ENCODE measurements around the gene PPIE.
A peak's percentile ranks its signal among the peaks of the same experiment; 100 is the strongest.

Gene PPIE

DNA sequence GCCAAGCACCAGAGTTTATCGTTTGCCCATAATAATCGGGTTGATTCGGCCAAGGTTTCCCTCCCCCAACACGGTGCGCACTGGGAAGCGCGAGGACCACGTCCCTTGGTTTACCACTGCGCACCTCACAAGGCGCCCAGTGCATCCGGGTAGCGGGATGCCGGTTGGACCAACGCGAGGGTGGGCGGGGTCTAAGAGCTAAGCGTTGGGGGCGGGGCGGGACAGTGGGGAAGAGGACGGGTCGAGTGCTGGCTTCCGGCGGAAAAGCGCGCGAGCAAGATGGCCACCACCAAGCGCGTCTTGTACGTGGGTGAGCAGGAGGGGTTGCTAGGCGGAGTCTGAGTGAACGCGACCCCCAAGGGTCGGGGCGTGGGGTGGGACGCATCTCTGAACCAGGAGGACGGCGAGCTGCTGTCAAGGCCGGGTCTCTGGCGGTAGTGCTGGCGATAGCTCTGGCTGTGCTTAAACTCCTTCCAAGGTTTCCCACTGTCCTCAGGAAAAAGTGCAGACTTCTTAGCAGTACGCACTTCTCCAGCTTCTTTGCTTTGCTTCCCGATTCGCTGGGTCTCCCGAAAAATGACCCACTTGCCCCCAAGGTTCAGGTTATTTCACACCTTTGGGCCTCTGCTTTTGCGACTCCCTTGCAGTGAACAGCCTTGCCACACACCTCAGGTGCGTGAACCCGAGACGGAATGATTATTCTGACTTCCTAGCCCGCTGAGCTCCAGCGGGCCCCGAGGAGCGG, at the start of gene PPIE:
Gene PPIE, plus strand, starts transcription at position 261 of the 745 bp plus-strand sequence. Its CDS starts 19 bp downstream, at position 280.
- DNase-seq (ENCODE audit: low read depth) = peak; percentile 97

DNA sequence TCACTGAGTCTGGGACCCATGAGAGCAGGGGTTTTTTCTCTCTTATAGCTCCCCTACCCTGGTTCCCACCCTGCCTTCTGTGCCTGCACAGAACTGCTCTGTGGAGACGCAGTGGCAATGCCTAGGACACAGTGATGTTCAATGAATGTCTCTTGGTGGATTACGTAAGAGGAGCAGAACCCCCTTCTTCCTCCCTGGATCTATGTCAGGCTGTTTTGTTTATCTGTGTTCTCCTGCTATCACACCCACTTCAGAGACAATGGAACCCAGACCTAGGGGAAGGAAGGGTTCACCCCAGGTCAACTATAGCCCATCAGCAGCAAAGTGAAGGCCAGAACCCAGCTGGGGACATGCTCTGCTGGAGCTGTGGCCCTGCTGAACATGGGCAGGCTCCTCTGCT, 49.5 kb upstream of the PPIE start:
- no peak for DNase-seq (ENCODE audit: low read depth)

DNA sequence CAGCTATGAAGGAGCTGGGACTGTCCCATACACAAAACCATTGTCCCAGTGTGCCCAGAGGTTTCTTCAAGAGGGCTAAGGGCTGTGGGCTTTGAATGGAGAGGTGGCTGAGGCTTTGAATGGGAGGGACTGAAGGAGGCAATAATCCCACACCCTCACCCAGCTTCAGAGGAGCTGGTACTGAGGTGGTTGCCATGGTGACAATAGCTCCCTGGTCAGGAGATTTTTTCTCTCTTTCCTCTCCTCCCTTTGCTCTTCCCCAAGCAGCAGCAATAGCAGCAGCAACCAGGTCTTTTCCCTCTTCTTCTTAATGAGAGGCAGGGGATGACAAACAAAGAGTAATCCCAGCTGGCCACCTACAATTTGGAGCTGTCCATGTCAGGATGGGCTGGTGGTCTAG, 49.0 kb upstream of the PPIE start:
- DNase-seq (ENCODE audit: low read depth) = no peak

DNA sequence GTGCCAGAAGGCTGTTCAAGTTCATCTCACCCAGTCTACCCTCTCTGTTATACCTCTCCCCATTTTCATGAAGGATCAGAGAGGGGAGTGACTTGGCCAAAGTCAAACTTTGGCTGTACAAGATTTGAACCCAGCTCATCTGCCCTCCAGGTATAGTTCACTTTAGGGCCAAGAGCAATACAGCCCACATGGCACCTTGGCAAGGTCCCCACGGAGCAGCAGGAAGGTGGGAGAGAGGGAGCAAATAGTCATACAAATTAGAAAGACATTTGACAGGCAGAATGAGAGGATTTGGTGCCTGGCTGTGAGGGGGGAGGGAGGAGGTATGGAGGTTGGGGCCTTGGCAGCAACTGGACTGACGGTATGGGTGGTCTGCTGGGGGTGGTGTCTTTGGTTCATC, 48.5 kb upstream of the PPIE start:
- DNase-seq (ENCODE audit: low read depth) = no peak

DNA sequence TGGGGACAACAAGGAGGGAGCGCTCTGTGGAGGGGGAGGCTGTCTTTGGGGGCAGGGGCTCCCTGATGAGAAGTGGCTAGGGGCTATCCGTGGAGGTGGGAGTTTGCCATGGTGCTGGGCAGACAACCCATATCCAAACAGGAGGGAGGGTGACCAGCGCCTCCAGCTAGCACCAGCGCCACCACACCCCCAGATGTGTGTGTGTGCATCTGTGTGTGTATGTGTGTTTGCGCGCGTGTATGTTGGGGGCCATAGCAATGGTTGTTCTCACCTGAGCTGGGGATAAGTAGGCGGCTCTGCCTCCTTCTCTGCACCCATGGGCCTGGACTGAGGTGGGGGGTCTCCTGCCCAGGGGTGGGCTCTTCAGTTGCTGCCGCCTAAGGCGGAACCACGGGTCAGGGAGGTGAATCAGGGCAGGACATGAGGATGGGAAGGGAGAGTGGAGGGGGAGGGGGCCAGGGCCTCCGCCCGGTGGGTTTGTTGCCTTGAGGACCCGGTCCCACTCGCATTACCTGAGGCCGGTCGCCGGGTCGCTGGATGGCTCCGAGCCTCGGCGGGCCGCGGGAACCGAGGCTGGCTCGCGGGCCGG, 47.8 kb upstream of the PPIE start:
- DNase-seq (ENCODE audit: low read depth) = no peak

DNA sequence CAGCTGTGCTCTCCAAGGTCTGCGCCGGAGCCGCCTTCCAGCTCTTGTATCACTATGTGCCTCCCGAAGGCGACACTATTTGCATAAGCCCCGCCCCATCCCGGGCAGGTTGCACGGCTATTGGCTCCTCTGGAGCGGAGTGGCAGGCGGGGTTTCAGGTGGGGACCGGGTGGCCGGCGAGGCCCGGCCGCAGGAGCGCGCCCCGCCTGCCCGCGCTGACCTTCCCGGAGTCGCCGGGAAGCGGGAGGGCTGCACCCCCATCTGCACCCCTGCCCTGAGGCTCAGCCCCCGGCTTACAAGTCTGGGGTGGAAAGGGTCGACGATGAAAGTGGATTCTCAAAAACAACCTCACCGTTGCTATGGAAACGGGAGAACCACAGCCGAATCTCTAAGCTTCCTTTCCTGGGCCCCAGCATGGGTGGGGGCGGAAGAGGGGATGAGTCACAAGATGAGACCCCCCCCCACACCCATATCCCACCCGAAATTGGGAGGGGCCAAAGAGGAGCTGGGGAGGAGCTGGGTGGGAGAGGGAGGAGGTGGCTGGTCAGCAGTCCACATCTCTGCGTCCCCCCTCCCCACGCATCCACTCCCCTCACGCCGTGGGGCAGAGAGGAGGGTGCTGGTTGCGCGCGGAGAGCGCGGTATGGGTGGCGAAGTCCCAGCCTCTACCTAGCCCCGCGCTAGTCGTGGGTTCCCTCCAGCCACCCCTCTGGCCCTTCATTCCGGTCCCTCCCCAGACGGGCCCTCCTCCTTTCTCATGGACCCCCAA, 47.1 kb upstream of the PPIE start, which contains the start of gene HPCAL4:
Gene HPCAL4, minus strand, starts transcription at position 51 of the 769 bp plus-strand sequence. CDS start 6,830 bp downstream, outside the sequence.
- peak; percentile 81 for DNase-seq (ENCODE audit: low read depth)

DNA sequence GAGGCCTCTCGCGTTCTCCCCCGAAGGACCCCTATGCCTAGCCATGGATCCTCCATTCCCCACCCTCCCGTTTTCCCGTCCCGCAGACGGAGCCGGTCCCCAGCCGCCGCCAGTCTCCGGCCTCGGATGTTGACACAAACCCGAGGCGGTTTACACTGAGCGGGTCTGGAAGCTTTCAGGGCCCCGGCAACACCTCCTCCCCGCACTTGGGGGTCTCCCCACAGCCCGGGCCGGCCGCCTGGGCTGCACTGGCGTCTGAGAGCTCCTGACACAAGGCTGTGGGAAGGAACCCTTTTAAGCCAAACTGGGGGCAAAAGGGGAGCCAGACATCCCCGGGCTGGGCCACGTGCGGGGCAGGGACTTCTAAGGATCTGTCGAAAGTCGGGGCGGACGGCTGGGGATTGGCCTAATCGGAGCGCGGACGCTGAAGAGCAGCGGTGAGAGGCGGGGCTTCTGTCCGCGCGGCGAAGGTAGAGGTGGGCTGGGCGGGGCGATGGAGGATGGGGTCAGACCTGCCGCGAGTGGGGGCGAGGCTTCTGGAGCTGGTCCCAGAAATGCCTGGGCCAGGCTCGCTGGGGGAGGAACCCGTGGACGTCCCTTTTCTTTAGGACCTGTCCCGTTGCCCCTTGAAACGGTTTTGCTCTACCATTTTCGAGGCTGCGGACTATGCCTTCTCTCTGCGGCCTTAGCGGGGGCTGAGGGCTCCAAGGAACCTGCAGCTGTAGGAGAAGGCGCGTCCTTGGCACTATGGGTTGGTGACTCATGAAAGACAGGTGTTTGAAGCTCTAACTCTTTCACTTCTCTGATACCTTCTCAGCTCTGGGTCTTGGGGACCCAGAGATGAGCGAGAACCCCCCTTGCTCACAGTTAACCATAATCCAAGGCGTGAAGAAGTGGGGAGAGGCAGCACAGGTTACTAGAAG, 46.3 kb upstream of the PPIE start:
- no peak for DNase-seq (ENCODE audit: low read depth)

DNA sequence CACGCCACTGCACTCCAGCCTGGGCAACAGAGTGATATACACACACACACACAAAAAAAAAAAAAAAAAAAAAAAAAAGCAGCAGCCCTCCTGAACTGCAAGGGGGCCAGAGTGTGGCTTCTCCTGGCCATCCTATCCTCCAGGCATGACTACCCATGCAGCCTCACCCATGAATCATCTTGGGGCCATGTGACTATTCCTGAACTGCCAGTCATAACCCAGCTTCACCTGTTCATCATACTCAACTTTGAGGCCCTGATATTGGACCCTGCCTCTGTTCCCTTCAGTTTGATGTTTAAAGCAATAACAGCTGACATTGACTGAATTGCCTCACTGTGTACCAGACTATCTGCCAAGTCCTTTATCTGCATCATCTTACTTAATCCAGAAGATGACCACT, 44.7 kb upstream of the PPIE start:
- DNase-seq (ENCODE audit: low read depth) = no peak

DNA sequence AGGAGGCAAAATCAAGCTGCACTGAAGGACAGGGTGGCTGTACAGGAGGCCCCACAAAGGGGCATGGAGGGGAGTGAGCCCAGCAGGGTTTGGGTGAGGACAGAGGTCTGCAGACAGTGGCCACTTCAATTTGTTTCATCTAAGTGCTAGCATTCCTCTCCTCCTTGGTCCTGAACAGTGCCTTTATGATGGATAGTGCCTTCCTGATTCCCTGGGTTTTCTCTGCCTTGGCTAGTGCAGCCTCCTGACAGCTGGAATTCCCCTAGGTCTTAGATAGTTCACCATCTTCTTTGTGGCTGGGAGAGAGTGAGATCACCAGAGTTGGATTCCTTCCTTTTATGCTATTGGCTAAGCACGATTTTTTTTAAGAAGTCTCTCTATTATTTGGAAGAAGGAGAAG, 43.7 kb upstream of the PPIE start:
- no peak for DNase-seq (ENCODE audit: low read depth)

DNA sequence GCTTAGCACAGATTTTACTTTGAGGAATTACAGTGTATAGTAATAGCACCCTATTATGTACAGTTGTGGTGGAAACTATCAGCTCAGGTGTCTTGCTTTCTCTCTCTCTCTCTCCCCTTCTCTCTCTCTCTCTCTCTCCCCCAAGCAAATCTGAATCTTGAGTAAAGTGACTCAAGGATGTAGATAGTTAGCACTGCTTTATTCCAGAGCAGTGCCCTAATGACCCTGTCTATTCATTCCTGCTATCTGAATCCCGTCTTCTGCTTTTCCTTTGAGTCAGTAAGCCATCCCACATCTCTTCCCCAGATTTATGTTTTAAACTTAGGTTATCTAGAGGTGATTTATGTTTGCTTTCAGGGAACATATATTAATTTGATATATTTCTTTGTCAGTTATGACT, 42.2 kb upstream of the PPIE start:
- no peak for DNase-seq (ENCODE audit: low read depth)

DNA sequence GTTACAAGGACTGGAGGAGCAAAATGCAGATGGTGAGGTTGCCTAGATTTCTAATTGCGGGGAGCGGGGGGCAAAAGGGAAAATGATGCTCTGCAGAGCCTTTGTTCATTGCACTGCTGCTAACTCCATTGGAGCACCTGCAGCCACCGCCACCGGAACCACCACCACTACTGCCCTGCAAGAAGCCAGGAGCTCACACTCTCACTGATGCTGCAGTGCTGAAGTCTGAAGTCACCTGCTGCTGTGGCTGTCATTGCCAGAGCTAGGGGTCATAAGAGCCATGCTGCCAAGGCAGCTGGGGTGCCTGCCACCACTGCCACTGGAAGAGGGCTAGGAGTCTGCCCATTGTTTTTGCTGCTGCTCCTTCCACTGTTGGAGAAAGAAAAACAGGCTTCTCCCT, 40.1 kb upstream of the PPIE start:
- DNase-seq (ENCODE audit: low read depth) = no peak

DNA sequence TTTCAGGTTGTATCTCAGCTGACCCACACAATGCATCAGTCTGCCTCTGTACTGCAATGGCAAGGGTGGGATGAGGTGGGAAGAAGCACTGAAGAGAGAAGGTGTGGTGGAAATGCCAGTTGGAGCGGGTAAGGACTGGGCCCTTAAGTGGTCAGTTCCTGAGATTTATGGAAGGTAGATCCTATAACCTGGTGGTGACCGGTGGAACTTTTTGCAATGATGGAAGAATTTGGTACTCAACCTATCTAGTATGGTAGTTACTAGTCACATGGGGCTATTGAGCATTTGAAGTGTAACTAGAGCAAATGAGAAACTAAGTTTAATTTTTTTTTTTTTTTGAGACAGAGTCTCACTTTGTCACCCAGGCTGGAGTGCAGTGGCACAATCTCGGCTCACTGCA, 39.3 kb upstream of the PPIE start:
- DNase-seq (ENCODE audit: low read depth) = no peak

DNA sequence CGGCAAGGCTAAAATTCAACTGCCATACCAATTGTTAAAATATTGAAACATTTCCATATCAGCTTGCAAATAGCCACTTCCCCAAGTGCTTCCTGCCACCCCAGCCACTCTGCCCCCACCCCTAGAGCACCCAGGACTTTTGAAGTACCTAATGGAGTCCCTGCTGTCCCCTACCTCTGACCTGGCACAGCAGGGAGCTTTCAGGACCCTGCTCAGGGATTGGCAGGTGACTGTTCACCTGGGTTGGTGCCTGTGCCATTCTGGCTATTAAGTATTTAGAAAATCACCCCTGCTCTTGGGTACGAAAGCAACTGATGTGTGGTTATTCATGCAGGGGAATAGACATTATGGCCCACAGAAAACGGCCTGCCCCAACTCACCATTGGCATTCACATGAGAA, 38.3 kb upstream of the PPIE start:
- no peak for DNase-seq (ENCODE audit: low read depth)

DNA sequence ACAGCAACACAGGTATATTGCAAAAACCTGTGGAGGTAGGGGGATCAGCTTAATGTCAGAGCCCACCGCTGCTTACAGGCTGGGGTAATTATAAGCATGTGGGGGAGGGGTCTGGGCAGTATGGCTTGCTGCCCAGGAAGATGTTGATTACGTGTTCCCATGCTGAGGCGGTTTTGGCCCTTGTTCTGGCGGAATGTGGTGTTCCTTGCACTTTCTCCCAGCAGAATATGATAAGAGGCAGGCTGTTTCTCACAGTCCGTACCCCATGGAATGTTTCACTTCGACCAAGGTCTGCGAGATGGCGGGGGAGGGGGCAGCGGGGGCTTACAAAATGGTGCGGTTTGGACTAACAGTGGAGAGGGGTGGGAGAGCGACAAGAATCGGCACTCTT, 37.6 kb upstream of the PPIE start:
- DNase-seq (ENCODE audit: low read depth) = no peak

DNA sequence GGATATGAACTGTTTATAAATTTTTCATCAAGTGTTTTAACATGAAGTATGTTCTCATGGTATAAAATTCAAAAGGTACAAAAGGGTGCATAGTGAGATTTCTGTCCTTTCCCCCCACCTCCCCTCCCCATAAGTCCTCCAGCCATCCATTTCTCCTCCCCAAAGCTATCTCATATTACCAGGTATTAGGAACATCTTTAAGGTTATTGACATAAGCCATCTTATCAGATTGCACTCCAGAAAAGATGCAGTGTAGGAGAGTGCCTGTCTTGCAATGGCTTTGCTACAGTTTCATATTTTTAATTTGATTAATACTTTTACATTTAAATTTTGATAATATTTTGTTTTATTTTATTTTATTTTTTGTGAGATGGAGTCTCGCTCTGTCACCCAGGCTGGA, 33.9 kb upstream of the PPIE start:
- DNase-seq (ENCODE audit: low read depth) = no peak

DNA sequence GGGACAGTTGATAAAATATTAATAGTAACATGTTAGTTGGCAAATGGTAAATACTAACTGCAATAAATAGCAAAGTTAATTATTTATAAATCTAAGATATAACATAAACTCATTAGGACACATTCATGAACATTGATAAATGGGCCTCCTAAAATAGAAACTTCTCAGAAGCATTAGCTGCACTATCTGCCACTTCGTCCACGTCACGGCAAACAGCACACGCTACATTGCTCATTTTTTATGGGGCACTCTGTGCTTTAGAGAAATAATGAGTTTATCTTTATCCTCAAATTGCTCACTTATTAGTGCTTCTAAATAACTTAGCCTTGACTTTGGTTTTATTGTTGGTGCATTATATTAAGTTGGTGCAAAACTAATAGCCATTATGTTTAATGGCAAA, 31.2 kb upstream of the PPIE start:
- no peak for DNase-seq (ENCODE audit: low read depth)

DNA sequence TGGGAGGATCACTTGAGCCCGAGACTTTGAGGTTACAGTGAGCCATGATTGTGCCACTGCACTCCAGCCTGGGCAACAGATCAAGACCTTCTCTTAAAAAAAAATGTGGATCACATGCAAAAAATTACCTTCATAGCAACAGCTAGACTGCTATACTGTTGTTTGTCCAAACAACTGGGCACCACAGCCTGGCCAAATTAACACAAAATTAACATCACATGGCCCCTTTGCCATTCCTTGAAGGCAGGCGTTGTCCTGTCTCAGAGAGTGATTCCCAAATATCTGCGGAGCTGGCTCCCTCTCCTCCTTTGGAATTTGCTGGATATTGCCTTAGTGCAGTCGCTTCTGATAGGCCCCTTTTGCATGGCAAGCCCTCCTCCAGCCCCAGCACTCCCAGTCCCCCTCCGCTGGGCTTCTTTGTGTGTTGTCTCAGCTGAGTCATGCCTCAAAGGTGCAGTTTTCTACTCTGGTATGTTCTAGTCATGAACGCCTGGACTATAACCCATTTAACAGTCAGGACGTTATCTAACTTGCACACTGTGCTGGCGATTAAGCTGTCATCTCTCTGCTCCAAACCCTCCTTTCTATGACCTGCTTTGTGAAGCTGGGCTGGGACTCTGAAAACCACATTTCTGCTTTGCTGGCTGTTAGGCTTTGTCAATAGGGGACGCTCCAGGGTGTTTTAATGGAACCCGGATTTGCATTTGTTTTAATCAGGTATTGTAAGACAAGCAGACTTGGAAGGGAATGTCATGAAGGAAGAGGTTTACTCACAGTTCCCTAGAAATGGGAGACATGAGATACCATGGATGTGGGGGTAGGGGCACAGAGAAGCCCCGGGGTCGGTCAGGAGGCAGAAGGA, 27.3 kb upstream of the PPIE start:
- no peak for DNase-seq (ENCODE audit: low read depth)

DNA sequence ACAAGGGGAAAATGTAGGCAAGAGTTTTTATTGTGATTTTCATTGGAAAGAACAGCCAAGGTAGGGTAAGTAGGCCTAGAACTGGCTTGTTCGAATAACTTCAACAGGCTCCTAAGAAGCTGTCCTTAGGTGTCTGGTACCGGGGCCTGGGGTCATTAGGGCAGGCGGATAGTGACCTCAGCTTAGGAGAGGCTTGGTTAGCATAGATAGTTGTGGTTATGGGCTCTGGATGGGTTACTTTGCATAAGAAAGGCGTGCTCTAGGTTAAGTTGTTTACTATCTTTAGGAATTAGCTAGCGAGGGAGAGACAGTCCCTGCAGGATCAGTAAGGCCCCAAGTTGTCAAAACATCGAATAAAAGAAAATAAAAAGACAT, 26.7 kb upstream of the PPIE start:
- no peak for DNase-seq (ENCODE audit: low read depth)

DNA sequence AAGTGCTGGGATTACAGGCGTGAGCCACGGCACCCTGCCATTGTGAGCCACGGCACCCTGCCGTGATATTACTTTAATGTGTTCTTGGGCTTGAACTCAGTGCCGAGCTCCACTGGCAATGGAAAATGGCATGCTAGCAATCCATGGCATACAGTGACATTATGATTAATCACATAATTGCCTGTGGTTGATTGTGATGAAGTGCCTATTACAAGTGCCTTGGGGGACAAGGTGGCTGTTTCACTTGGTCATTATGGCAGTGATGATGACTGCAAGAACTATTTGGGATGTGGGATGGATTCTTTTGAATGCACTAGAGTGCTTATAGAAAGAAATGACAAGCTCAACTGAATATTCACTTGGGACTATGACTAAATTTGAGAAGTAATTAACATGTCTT, 25.1 kb upstream of the PPIE start:
- no peak for DNase-seq (ENCODE audit: low read depth)

DNA sequence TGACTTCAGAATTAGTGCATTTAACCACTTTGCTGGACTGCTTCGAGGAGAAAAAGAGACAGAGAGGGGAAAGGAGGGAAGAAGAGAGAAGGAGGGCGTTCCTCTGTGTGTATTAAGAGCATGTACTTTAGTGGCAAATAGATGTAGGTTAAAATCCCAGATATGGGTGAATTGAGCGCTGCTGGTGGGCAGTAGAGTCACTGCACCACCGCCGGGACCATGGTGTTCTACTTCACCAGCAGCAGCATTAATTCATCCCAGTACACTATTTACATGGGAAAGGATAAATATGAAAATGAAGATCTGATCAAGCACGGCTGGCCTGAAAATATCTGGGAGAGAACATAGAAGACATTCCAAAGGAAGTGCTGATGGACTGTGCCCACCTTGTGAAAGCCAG, 20.9 kb upstream of the PPIE start:
- DNase-seq (ENCODE audit: low read depth) = no peak
